ENCODE data around the gene GLRA3.

GRCh38 chr4:174631901-174632758, 196.9 kb downstream of the GLRA3 start:
- TF ChIP-seq, protein P1, sequence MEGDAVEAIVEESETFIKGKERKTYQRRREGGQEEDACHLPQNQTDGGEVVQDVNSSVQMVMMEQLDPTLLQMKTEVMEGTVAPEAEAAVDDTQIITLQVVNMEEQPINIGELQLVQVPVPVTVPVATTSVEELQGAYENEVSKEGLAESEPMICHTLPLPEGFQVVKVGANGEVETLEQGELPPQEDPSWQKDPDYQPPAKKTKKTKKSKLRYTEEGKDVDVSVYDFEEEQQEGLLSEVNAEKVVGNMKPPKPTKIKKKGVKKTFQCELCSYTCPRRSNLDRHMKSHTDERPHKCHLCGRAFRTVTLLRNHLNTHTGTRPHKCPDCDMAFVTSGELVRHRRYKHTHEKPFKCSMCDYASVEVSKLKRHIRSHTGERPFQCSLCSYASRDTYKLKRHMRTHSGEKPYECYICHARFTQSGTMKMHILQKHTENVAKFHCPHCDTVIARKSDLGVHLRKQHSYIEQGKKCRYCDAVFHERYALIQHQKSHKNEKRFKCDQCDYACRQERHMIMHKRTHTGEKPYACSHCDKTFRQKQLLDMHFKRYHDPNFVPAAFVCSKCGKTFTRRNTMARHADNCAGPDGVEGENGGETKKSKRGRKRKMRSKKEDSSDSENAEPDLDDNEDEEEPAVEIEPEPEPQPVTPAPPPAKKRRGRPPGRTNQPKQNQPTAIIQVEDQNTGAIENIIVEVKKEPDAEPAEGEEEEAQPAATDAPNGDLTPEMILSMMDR (IDR thresholded peaks at IDR 0.05): peak; percentile 71 to 87 (median 80)
- TF ChIP-seq POLR2A (IDR thresholded peaks at IDR 0.05): no peak
